ENCODE measurements around the gene OSCP1.

- TF ChIP-seq CTCF (IDR thresholded peaks at IDR 0.05; ENCODE audit: low read depth, low read length, poor library complexity, severe bottlenecking) (no peak), EZH2phosphoT487 (IDR thresholded peaks at IDR 0.05; ENCODE audit: borderline replicate concordance, low read length) (no peak)
These were observed 3.5 kb downstream of the OSCP1 start for GRCh38 chr1:36446746-36447145.

Measured in DOHH2 (cell line).